A673 (cell line): Measurements from ENCODE around the gene COQ10A. TPM values are rescaled to one million over a fixed set of nuclear protein-coding genes. Genes with fewer than 3 reads are reported as not detected.

Source experiments
- BruUV-seq: library from RNA; stranded (reverse); fragments of 400-500 nt; replicated peaks from 2 replicates; lab custom pipeline; 2021; lab: Mats Ljungman, UMichigan
- CTCF ChIA-PET: fragments of 300-600 bp; sonication (Branson Sonifier 250); formaldehyde crosslinking; loops from one replicate; lab custom pipeline; 2022; ENCODE audit warnings: antibody characterized with exemption; lab: Charles Lee
- POLR2A ChIA-PET: fragments of 300-600 bp; sonication (Branson Sonifier 250); formaldehyde crosslinking; loops from one replicate; lab custom pipeline; 2022; ENCODE audit warnings: antibody characterized with exemption; ENCODE audit not compliant: low non-redundant PET; lab: Charles Lee
- DNase-seq: peaks from one replicate; pipeline ENCODE4 v3.0.0-alpha.2; 2015; ENCODE audit warnings: low spot score
- H3K27ac ChIP-seq: fragments of 200-600 bp; sonication (generic); 2 replicates; pipeline ENCODE4 v1.5.1; 2016; ENCODE audit warnings: mixed run types, low read depth, mild to moderate bottlenecking, mixed read lengths, antibody characterized with exemption, low read length; ENCODE audit not compliant: poor library complexity, severe bottlenecking
- H3K27me3 ChIP-seq: fragments of 200-600 bp; sonication (generic); replicated peaks from 2 replicates; pipeline ENCODE4 v1.6.1; 2017; ENCODE audit warnings: mixed run types, low read depth, mild to moderate bottlenecking, mixed read lengths, antibody characterized with exemption, low read length; ENCODE audit not compliant: insufficient read depth, poor library complexity
- H3K36me3 ChIP-seq: fragments of 200-600 bp; sonication (generic); 2 replicates; pipeline ENCODE4 v1.6.1; 2016; ENCODE audit warnings: mixed run types, mild to moderate bottlenecking, mixed read lengths, antibody characterized with exemption, low read length; ENCODE audit not compliant: insufficient read depth, poor library complexity, severe bottlenecking
- H3K4me1 ChIP-seq: fragments of 200-600 bp; sonication (generic); 2 replicates; pipeline ENCODE4 v1.6.1; 2017; ENCODE audit warnings: mixed run types, mild to moderate bottlenecking, mixed read lengths, antibody characterized with exemption, low read length; ENCODE audit not compliant: insufficient read depth, poor library complexity, severe bottlenecking
- H3K4me3 ChIP-seq: fragments of 200-600 bp; sonication (generic); 2 replicates; pipeline ENCODE4 v1.5.1; 2016; ENCODE audit warnings: low read depth, mixed run types, mild to moderate bottlenecking, mixed read lengths, low read length; ENCODE audit not compliant: poor library complexity, severe bottlenecking
- H3K9me3 ChIP-seq: fragments of 200-600 bp; sonication (generic); 2 replicates; pipeline ENCODE4 v1.6.1; 2016; ENCODE audit warnings: mixed run types, low read depth, mild to moderate bottlenecking, mixed read lengths, antibody characterized with exemption, low read length; ENCODE audit not compliant: poor library complexity, severe bottlenecking
- EZH2 ChIP-seq: fragments of 200-600 bp; sonication (generic); IDR thresholded peaks from 2 replicates; pipeline ENCODE4 v1.6.1; 2017; ENCODE audit warnings: borderline replicate concordance, low read depth, mild to moderate bottlenecking, mixed read lengths, antibody characterized with exemption, low read length; ENCODE audit not compliant: poor library complexity, severe bottlenecking
- intact Hi-C: fragments of 100-400 bp; cut with micrococcal nuclease; formaldehyde crosslinking; loops from one replicate; pipeline ENCODE4 v1.10.0; 2022; ENCODE audit not compliant: unreplicated experiment
- total RNA-seq: library from RNA; stranded (reverse); gene quantifications from 2 replicates; pipeline ENCODE4 v1.2.3, GENCODE V29; 2021
- TF ChIP-seq, protein P1 (sequence below): fragments of 300-800, 200-600 bp; sonication (generic); conservative IDR thresholded peaks from 2 replicates; pipeline ENCODE4 v1.5.1; 2017; ENCODE audit warnings: low read depth, mild to moderate bottlenecking, antibody characterized with exemption, low read length, moderate library complexity, mixed read lengths

Gene COQ10A
- total RNA-seq, 1 experiment from 2014 or later = 13.6 TPM

DNA sequence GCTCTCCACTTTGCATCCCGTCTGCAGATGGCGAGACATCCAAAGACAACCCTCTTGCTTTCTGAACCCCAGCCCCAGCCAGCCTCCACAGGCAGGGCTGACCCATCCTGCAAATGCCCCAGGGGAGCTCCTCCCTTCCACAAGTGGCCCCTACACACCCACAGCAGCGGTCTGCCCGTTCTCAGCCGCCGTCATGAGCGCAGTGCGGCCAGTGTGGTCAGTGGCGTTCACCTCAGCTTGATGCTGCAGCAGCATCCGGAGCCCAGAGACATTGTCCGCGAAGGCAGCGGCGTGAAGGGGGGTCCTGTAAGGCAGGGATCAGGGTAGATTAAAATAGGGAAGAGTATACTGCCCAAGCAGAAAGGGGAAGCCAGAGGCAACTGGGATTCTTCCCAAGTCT lies 22.2 kb upstream of the COQ10A start:
- BruUV-seq = no TSS peak
- intact Hi-C loops = no loop called here
- Histone ChIP-seq H3K4me1 (no peaks in the 10 kb centered on the region), H3K4me3 (no peak overlapping the region), H3K27ac (no peak overlapping the region), H3K27me3 (no peaks in the 10 kb centered on the region), H3K36me3 (peaks cover 80% of the 10 kb centered on the region), H3K9me3 (no peaks in the 10 kb centered on the region)
- POLR2A ChIA-PET = no interaction called here
- DNase-seq = no peak
- CTCF ChIA-PET = no interaction called here
- TF ChIP-seq, protein P1, sequence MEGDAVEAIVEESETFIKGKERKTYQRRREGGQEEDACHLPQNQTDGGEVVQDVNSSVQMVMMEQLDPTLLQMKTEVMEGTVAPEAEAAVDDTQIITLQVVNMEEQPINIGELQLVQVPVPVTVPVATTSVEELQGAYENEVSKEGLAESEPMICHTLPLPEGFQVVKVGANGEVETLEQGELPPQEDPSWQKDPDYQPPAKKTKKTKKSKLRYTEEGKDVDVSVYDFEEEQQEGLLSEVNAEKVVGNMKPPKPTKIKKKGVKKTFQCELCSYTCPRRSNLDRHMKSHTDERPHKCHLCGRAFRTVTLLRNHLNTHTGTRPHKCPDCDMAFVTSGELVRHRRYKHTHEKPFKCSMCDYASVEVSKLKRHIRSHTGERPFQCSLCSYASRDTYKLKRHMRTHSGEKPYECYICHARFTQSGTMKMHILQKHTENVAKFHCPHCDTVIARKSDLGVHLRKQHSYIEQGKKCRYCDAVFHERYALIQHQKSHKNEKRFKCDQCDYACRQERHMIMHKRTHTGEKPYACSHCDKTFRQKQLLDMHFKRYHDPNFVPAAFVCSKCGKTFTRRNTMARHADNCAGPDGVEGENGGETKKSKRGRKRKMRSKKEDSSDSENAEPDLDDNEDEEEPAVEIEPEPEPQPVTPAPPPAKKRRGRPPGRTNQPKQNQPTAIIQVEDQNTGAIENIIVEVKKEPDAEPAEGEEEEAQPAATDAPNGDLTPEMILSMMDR = no peak
- no peak for TF ChIP-seq EZH2

DNA sequence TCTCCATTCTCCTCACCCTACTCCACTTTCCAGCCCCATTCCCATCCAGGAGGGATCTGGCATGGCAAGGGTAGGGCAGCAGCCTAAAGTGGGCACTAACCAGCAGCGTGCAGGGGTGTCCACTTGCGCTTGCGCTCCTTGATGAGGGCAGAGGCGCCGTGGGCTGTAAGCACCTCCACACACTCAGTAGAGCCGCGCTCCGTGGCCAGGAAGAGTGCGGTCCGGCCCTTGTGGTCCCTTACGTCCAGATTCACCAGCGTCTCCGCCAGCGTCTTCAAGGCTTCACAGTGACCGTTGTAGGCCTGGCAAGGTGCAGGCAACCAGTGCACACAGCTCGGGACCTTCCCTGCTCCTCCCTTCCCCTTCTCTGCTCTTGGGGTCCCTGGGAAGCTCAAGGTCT lies 18.8 kb upstream of the COQ10A start:
- ChIA-PET CTCF (interaction anchor here (0.6 kb wide), 1 partner anchor 48 kb away, joined by 3 read pairs; no protein-coding TSS in a partner anchor), POLR2A (no interaction called here)
- Histone ChIP-seq H3K4me3 (no peak overlapping the region), H3K27me3 (no peaks in the 10 kb centered on the region), H3K4me1 (no peaks in the 10 kb centered on the region), H3K36me3 (peaks cover 79% of the 10 kb centered on the region), H3K27ac (no peak overlapping the region), H3K9me3 (no peaks in the 10 kb centered on the region)
- no peak for DNase-seq
- intact Hi-C loops = no loop called here
- TF ChIP-seq EZH2 = no peak
- no TSS peak for BruUV-seq

DNA sequence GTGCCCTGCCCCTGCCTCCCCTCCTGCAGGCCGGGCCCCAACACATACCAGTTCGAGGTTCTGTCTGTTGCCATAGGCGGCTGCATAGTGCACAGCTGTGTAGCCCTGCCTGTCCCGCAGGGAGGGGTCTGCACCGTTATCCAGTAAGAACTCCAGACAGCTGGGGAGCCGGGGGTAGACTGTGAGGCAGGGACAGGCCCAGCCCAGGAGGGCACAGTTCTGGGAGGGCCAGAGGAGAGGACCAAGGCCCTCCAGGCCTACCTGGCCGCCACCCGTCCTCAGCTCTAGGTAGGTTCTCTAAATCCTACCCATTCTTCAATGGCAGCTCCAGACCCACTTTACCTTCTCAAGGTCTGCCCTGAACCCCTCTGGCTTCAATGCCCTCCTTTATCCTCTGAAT lies 18.0 kb upstream of the COQ10A start:
- Histone ChIP-seq H3K27ac (no peak overlapping the region), H3K4me1 (no peaks in the 10 kb centered on the region), H3K36me3 (peaks cover 79% of the 10 kb centered on the region), H3K27me3 (no peaks in the 10 kb centered on the region), H3K9me3 (no peaks in the 10 kb centered on the region), H3K4me3 (no peak overlapping the region)
- BruUV-seq = no TSS peak
- CTCF ChIA-PET = no interaction called here
- no peak for DNase-seq
- intact Hi-C loops = no loop called here
- POLR2A ChIA-PET = no interaction called here
- TF ChIP-seq, protein P1 = no peak
- TF ChIP-seq EZH2 = no peak

DNA sequence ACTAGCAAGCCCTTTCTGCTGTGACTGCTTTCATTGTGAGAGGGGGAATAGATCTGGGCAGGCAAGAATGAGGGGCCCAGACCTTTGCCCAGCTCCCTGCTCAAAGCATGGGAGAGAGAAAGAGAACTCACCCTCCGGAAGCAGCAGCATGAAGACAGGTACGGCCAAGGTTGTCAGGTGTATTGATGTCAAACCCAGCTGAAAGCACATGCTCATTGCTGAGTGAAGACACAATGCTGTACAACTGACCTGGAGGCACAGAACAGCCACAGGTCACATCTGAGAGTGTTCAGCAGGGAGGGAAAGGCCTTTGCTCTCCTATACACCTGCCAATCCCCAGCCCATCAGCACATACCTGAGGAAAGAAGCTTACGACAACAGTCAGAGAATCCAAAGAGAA lies 14.1 kb upstream of the COQ10A start:
- Histone ChIP-seq H3K27ac (no peak overlapping the region), H3K36me3 (peaks cover 81% of the 10 kb centered on the region), H3K4me3 (no peak overlapping the region), H3K9me3 (no peaks in the 10 kb centered on the region), H3K4me1 (peaks cover 15% of the 10 kb centered on the region), H3K27me3 (no peaks in the 10 kb centered on the region)
- ChIA-PET CTCF (no interaction called here), POLR2A (interaction anchor here (0.6 kb wide), 1 partner anchor 90 kb away, joined by 4 read pairs; no protein-coding TSS in a partner anchor)
- no peak for TF ChIP-seq EZH2
- TF ChIP-seq, protein P1 = no peak
- intact Hi-C loops = no loop called here
- DNase-seq = no peak
- no TSS peak for BruUV-seq
